LNCAP (cell line): ENCODE results near the gene PAIP2B.

Experiments
- CTCF ChIP-seq: fragments of 450-650 bp; IDR thresholded peaks from 2 replicates; pipeline ENCODE4 v1.5.1; 2017; ENCODE audit warnings: mild to moderate bottlenecking

PAIP2B gene

GRCh38 chr2:71157124-71157793, 69.6 kb downstream of the PAIP2B start:
- TF ChIP-seq CTCF: peak; percentile 65

- no peak for TF ChIP-seq CTCF
Measured at GRCh38 chr2:71156573-71156972, 70.3 kb downstream of the PAIP2B start.

- TF ChIP-seq CTCF: no peak
Measured at GRCh38 chr2:71155846-71156245, 71.1 kb downstream of the PAIP2B start.

GRCh38 chr2:71154798-71155197, 72.1 kb downstream of the PAIP2B start:
- no peak for TF ChIP-seq CTCF

GRCh38 chr2:71154279-71154678, 72.6 kb downstream of the PAIP2B start:
- TF ChIP-seq CTCF: no peak

- TF ChIP-seq CTCF: no peak
Measured at GRCh38 chr2:71153585-71154224, 73.2 kb downstream of the PAIP2B start.

GRCh38 chr2:71151620-71152019, 75.3 kb downstream of the PAIP2B start:
- TF ChIP-seq CTCF: no peak
